Suprapubic skin (tissue), 4 donors: ENCODE data around the gene KLHL29.

ENCODE experiments used
- CTCF ChIP-seq, 2 donors: fragments of 200-600 bp in 1 of 2; fragments of 450-650 bp in 1 of 2; sonication (generic) in 1 of 2; IDR thresholded peaks; one replicate each; pipeline ENCODE4 v1.5.1; 2016 to 2019; ENCODE audit warnings: antibody characterized with exemption in 2 of 2, mild to moderate bottlenecking in 1 of 2, moderate library complexity in 1 of 2
- EP300 ChIP-seq: sonication (generic); formaldehyde crosslinking; IDR thresholded peaks from one replicate; pipeline ENCODE4 v1.6.1; 2017; ENCODE audit warnings: antibody characterized with exemption
- POLR2A ChIP-seq, 2 donors: fragments of 450-650 bp; IDR thresholded peaks; one replicate each; pipeline ENCODE4 v1.6.1; 2017; ENCODE audit warnings: antibody characterized with exemption in 2 of 2, mild to moderate bottlenecking in 2 of 2, moderate library complexity in 2 of 2
- POLR2AphosphoS5 ChIP-seq, 3 donors: sonication (generic); formaldehyde crosslinking; IDR thresholded peaks; one replicate each; pipeline ENCODE4 v1.6.1; 2017; ENCODE audit warnings: antibody characterized with exemption in 3 of 3

GRCh38 chr2:23434721-23435121 is 49.7 kb downstream of the KLHL29 start:
- TF ChIP-seq POLR2AphosphoS5 (IDR thresholded peaks at IDR 0.05) (no peak), CTCF (IDR thresholded peaks at IDR 0.05) (no peak), POLR2A (IDR thresholded peaks at IDR 0.05) (no peak), EP300 (no peak)
